ENCODE results near the gene TMEM220. TPM values are rescaled to one million over a fixed set of nuclear protein-coding genes. Genes with fewer than 3 reads are reported as not detected.
"Not testable (repeated sequence)": the region's sequence is repeated elsewhere in the genome, so short reads cannot be mapped to it uniquely, and the experiment has no call there.

Gene TMEM220
- total RNA-seq, 1 donor from 2014 or later: 0.28 TPM

DNA sequence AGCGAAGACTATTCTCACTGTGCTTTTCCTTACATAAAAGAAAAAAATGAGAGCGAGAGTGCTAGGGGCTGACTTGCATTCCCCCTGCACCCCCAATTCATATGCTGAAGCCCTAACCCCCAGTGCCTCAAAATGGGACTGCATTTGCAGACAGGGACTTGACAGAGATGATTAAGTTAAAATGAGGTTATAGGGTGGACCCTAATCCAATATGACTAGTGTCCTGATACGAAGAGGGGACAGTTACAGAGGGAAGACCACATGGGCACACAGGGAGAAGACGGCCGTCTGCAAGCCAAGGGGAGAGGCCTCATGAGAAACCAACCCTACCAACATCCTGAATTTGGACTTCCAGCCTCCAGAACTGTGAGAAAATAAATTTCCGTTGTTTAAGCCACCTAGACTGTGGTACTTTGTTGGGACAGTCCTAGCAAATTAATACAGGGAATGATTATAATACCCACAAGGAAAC, 1.6 kb upstream of the TMEM220 start:
- H3K4me3 ChIP-seq: no peak overlapping the region
- H3K4me2 ChIP-seq: peak overlapping the region; percentile 73

DNA sequence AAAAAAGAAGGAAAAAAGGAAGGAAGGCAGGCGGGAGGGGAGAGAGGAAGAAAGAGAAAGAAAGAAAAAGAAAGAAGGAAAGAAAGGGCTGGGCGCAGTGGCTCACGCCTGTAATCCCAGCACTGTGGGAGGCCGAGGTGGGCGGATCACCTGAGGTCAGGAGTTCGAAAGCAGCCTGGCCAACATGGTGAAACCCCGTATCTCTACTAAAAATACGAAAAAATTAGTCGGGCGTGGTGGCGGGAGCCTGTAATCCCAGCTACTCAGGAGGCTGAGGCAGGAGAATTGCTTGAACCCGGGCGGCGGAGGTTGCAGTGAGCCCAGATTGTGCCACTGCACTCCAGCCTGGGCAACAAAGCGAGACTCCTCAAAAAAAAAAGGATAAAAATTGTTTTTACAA, 424 bp upstream of the TMEM220 start:
- H3K4me3 ChIP-seq: peak overlapping the region; percentile 56
- not testable (repeated sequence) for H3K79me2 ChIP-seq (ENCODE audit: low read depth); H3K9me3 ChIP-seq (ENCODE audit: low read depth); DNase-seq (ENCODE audit: low spot score); H3K9ac ChIP-seq; H3K27ac ChIP-seq; H3K4me1 ChIP-seq; H3K36me3 ChIP-seq; H3K27me3 Mint-ChIP-seq (ENCODE audit: insufficient read depth, low read depth); H3K27ac Mint-ChIP-seq; H3K9me3 Mint-ChIP-seq; H3K36me3 Mint-ChIP-seq; H4K20me1 ChIP-seq (ENCODE audit: low read depth)
- Mint-ChIP-seq H3K4me1 (peaks cover 11% of the 10 kb centered on the region), H3K4me3 (peak overlapping the region; percentile 88)
- peak overlapping the region; percentile 84 for H2AFZ ChIP-seq (replicated peaks)
- peaks cover 25% of the 10 kb centered on the region for H3F3A ChIP-seq (ENCODE audit: low read depth)
- H3K27me3 ChIP-seq: peaks cover 26% of the 10 kb centered on the region
- peak overlapping the region; percentile 73 for H3K4me2 ChIP-seq

More for the DNA sequence above, 1.6 kb upstream of the TMEM220 start:
- peaks cover 8% of the 10 kb centered on the region for H3K27me3 Mint-ChIP-seq (ENCODE audit: insufficient read depth, low read depth)
- H3K9me3 Mint-ChIP-seq: peaks cover 2% of the 10 kb centered on the region
- TF ChIP-seq EZH2phosphoT487 (IDR thresholded peaks at IDR 0.05): no peak
- TF ChIP-seq EZH2 (IDR thresholded peaks at IDR 0.05): no peak
- TF ChIP-seq CTCF (IDR thresholded peaks at IDR 0.05): no peak
- Histone ChIP-seq H2AFZ (replicated peaks) (no peak overlapping the region), H3K79me2 (ENCODE audit: low read depth) (no peaks in the 10 kb centered on the region), H3K27ac (no peak overlapping the region), H3K9ac (no peak overlapping the region), H3K9me3 (ENCODE audit: low read depth) (no peaks in the 10 kb centered on the region), H3K27me3 (peaks cover 26% of the 10 kb centered on the region), H3K4me1 (peaks cover 8% of the 10 kb centered on the region), H4K20me1 (ENCODE audit: low read depth) (no peaks in the 10 kb centered on the region), H3K36me3 (no peaks in the 10 kb centered on the region), H3F3A (ENCODE audit: low read depth) (peaks cover 25% of the 10 kb centered on the region)
- no peak overlapping the region for H3K27ac Mint-ChIP-seq
- DNase-seq (ENCODE audit: low spot score): no peak
- H3K4me3 Mint-ChIP-seq: no peak overlapping the region
- H3K4me1 Mint-ChIP-seq: peaks cover 11% of the 10 kb centered on the region
- no peaks in the 10 kb centered on the region for H3K36me3 Mint-ChIP-seq

DNA sequence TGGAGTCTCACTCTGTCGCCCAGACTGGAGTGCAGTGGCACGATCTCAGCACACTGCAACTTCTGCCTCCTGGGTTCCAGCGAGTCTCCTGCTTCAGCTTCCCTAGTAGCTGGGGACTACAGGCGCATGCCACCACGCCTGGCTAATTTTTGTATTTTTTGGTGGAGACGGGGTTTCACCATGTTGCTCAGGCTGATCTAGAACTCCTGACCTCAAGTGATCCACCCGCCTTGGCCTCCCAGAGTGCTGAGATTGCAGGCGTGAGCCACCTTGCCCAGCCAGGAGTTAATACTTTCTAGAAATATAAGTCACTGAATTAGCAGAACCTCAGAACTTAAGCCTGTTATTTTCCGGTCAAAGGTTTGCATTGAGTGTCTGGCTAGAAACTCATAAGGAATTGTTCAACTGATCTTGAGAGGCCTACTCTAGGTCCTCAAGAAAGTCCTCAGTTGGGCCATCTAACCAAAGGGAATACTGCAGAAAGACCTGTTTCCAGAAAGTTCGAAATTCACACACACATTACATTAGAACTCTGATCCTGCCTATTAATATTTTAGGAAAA, 1.4 kb downstream of the TMEM220 start:
- H3K9ac ChIP-seq: no peak overlapping the region
- TF ChIP-seq EZH2 (IDR thresholded peaks at IDR 0.05): no peak
- TF ChIP-seq CTCF (IDR thresholded peaks at IDR 0.05): no peak
- Mint-ChIP-seq H3K36me3 (no peaks in the 10 kb centered on the region), H3K4me1 (peaks cover 11% of the 10 kb centered on the region), H3K9me3 (peaks cover 2% of the 10 kb centered on the region), H3K27ac (no peak overlapping the region), H3K4me3 (no peak overlapping the region), H3K27me3 (ENCODE audit: insufficient read depth, low read depth) (peaks cover 7% of the 10 kb centered on the region)
- no peaks in the 10 kb centered on the region for H3K9me3 ChIP-seq (ENCODE audit: low read depth)
- no peaks in the 10 kb centered on the region for H3K36me3 ChIP-seq
- H2AFZ ChIP-seq (replicated peaks): no peak overlapping the region
- no peak overlapping the region for H3K4me2 ChIP-seq
- peaks cover 26% of the 10 kb centered on the region for H3K27me3 ChIP-seq
- no peak overlapping the region for H3K27ac ChIP-seq
- H3K4me1 ChIP-seq: peaks cover 8% of the 10 kb centered on the region
- H4K20me1 ChIP-seq (ENCODE audit: low read depth): no peaks in the 10 kb centered on the region
- peaks cover 25% of the 10 kb centered on the region for H3F3A ChIP-seq (ENCODE audit: low read depth)
- H3K4me3 ChIP-seq: no peak overlapping the region
- no peaks in the 10 kb centered on the region for H3K79me2 ChIP-seq (ENCODE audit: low read depth)
- no peak for DNase-seq (ENCODE audit: low spot score)

DNA sequence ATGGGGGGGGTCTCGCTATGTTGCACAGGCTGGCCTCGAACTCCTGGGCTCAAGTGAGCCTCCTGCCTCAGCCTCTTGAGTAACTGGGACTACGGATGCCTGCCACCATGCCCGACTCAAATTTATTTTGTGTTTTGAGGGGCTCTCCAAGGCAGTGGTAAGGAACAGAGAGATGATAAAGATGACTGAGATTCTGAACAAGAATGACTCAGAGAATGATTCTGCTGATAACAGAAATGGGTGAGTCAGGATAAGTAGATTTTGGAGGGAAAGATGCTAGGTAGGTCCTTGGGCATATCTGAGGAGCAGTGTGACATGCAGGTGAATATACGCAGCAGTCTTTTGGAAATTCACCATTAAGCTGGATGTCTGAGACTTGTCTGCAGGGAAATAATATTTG, 2.6 kb downstream of the TMEM220 start:
- Mint-ChIP-seq H3K27me3 (ENCODE audit: insufficient read depth, low read depth) (peaks cover 7% of the 10 kb centered on the region), H3K9me3 (peaks cover 2% of the 10 kb centered on the region), H3K27ac (no peak overlapping the region), H3K36me3 (no peaks in the 10 kb centered on the region), H3K4me1 (peaks cover 11% of the 10 kb centered on the region), H3K4me3 (no peak overlapping the region)
- Histone ChIP-seq H3K36me3 (no peaks in the 10 kb centered on the region), H3K27ac (no peak overlapping the region), H3K4me1 (peaks cover 8% of the 10 kb centered on the region), H3F3A (ENCODE audit: low read depth) (peaks cover 25% of the 10 kb centered on the region), H3K27me3 (peaks cover 26% of the 10 kb centered on the region), H2AFZ (replicated peaks) (no peak overlapping the region), H3K9ac (no peak overlapping the region), H3K4me3 (no peak overlapping the region), H3K4me2 (no peak overlapping the region), H4K20me1 (ENCODE audit: low read depth) (no peaks in the 10 kb centered on the region), H3K79me2 (ENCODE audit: low read depth) (no peaks in the 10 kb centered on the region), H3K9me3 (ENCODE audit: low read depth) (no peaks in the 10 kb centered on the region)
- DNase-seq (ENCODE audit: low spot score): no peak
- TF ChIP-seq EZH2phosphoT487 (IDR thresholded peaks at IDR 0.05): no peak
- TF ChIP-seq EZH2 (IDR thresholded peaks at IDR 0.05): no peak
- TF ChIP-seq CTCF (IDR thresholded peaks at IDR 0.05): no peak
